Fibroblast of skin of back (primary cell): ENCODE data around the gene NPPA.
A peak's percentile ranks its signal among the peaks of the same experiment; 100 is the strongest.

Experiments used
- DNase-seq: peaks from one replicate; pipeline ENCODE4 v3.0.0-alpha.2; 2013

Gene NPPA

DNA sequence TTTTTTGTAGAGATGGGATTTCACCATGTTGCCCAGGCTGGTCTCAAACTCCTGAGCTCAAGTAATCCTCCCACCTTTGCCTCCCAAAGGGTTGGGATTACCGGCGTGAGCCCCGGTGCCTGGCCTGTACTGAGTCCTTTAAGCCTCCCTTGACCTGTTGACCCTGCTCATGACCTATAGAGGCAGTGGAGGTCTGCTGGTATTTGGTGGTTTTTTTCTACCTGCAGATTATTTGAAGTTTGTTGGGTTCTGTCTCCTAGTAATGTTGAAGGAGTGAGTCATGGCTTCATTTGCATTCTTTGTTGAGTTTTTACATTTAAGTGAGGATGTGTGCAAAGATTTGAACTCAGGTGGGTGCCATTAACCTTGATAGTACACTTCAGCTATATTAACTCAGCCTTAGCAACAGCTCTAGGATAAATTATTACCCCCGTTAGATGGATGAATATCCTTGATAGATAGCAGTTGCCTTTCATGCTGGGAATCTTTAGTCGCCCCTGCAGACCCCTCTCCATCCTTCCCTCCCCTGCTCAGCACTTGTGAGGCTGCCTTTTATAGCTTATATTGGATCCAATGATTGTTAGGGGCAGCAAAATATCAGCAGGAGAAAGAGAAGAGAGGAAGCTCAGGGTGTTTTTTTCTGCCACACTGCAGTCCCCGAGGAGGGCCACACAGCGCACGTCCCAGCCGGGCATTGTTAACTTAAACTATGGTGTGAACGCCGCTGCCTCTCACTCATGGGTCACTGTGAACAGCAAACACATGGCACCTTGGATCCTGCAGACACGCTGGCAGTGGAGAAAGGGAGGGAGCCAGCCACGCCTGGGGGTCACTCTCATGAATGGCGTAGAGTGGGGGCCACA lies 26.0 kb upstream of the NPPA start:
- no peak for DNase-seq

DNA sequence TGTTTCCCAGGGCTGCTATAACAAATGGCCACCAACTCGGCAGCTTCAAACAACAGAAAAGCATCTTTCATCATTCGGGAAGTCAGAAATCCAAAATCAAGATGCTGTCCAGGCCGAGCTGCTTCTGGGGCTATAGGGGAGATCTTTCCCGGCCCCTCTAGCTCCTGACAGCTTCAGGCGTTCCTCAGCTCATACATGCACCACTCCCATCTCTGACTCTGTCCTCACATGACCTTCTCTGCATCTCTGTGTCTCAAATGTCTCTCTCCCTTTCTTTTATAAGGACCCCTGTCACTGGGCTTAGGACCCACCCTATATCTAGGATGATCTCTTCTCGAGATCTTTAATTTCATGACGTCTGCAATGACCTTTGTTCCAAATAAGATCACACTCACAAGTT lies 25.0 kb upstream of the NPPA start:
- no peak for DNase-seq

DNA sequence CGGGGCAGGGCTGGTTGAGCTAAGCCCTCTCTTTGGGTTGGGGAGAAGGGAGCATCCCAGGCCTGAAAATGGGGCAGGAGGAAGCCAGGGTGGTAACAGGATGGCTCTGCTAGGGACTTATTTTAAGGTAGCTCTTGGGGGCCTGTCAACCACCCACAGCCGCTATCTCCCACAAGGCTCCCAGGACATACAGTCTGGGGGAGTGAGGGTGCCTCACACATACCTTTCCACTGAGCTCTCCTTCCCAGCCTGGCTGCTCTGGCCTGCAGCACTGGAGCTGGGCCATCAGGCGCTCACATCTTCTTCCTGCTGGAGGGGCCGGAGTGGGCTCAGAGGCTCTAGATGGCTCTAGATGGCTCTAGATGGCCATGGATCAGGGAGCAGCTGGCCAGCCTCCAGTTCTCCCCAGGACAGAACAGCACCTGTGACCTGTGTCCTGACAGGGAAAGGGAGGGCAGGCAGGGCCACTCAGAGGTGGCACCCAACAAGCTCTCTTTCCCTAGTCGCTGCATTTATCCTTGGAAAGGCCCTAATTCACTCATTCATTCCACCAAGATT lies 22.1 kb upstream of the NPPA start:
- no peak for DNase-seq

DNA sequence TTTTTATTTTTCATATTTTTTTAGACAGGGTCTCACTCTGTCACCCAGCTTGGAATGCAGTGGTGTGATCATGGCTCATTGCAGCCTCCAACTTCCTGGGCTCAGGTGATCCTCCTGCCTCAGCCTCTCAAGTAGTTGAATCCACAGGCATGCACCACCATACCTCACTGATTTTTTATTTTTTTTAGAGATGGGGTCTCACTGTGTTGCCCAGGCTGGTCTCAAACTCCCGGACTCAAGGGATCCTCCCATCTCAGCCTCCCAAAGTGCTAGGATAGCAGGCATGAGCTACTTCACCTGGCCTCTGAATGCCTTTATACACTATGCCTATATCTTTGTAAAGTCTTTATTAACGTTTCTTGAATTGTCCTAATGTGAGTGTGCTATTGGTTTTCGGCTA lies 21.5 kb upstream of the NPPA start:
- DNase-seq, result no peak

DNA sequence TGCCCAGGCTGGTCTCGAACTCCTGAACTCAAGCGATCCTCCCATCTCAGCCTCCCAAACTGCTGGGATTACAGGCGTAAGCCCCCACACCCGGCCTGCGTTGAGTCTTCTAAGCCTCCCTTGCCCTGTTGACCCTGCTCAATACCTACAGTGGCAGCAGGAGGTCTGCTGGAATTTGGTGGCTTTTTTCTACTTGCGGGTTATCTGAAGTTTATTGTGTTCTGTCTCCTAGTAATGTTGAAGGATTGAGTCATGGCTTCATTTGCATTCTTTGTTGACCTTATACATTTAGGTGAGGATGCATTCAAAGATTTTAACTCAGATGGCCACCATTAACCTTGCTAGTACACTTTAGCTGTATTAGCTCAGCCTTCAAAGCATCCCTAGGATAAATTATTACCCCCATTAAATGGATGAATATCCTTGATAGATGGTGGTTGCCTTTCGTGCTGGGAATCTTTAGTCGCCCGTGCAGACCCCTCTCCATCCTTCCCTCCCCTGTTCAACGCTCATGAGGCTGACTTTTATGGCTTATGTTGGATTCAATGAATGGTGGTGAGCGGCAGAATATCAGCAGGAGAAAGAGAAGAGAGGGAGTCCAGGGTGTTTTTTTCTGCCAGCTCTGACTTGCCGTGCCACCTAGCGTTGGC lies 20.9 kb upstream of the NPPA start:
- no peak for DNase-seq

DNA sequence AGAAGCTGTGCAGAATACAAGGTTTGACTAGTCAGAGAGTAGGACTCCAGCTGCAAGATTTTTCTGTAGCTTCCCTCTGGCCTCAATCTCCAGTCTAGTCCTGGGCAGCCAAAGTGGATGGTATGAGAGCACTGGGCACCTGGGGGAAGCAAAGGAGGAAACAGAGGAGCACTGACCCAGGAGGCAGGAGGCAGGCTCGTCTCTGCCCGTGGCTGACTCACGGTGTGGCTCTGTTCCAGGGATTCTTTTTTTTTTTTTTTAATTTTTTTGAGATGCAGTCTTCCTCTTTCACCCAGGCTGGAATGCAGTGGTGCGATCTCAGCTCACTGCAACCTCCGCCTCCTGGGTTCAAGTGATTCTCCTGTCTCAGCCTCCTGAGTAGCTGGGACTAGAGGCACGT lies 15.3 kb upstream of the NPPA start:
- peak; percentile 21 for DNase-seq

DNA sequence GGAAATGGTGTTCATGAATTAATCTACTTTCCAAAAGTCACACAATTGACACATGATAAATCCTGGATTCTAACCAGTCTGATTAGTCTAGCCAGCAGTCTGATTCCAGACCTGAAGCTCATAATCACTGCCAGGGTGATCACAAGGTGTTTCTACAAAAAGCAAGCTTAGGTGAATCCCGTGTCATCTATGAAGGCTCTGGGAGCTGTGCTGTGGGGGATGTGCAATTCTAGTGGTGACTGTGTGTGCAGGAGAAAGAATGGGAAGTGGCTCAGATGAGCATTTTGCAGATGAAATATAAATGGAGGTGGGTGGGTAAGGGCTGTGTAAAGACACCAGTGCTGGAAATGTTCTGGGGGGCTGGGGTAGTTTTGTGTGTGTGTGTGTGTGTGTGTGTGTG lies 13.0 kb upstream of the NPPA start:
- no peak for DNase-seq

DNA sequence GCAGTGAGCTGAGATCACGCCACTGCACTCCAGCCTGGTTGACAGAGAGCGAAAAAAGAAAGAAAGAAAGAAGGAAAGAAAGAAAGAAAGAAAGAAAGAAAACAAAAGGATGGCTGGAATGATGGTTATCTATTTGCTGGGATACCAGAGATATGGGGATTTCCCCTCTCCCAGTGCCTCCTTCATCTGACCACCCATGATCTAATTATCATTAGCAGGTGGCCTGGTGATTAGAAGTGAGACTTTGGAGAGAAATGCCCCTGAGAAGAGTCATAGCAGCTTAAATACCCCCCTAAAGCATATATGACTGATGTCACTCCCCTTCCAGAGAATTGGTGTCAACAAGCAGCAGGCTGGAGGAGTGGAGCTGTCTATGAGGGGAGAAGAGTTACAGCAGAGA lies 12.5 kb upstream of the NPPA start:
- no peak for DNase-seq

DNA sequence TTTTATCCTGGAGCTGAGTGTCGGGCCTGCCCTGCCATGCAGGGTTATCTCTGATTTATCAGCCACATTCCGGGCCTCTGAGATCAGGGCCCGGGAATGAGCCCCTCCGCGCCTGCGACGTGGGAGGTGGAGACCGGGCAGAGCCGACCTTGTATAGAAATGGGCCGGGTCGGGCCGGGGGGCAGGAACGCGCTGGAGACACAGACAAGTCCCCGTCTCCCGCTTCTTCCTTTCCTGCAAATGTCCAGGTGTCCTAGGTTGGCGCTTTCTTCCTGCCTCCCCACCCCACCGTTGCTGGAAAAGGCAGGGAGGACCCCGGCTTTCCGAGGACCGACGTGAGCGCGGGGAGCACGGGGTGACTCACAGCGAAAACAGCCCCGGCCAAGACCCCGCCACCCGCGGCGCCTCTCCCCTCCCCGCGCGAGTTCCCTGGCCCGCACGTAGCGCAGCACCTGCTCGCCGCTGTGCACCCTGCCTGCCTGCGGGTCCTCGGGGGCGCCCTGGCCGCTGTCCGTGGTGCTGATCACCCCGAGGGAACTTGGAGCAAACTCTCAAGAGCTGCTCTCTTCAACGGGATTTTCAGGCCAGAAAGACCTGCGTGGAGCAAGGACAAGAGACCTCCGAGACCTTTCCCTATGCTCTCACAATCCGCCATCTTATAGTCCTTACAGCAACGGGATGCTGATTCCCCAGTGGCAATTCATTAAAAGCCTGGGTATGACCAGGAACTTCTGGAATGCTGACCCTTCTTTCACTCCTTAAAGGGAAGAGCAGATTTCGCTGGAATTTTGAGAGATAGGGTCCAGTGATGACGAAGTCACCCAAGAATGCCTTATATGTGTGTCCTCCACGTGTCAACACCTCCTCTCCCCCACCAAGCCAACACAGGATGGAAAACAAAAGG lies 11.6 kb upstream of the NPPA start:
- DNase-seq, result peak; percentile 70

DNA sequence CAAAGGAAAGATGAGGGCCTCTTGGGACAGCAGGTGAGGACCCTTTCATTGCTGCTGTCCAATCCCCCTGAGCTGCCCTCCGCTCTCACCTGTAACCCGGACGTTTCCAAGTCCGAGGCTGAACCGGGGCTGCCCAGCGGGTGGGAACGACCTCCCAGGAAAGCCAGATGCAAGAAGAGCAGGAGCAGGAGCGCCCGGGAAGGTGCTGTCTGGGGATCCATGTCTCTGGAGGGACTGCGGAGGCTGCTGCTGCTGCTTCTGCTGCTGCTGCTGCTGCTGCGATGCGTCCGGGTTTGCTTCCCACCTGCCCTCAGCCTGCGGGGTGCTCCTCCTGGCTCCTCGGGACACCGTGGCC lies 11.0 kb upstream of the NPPA start, which contains the start of gene NPPB:
TSS of gene NPPB (minus strand) at position 333 of the 355 bp plus-strand sequence. CDS start at position 221, 112 bp downstream.
- DNase-seq, result no peak

DNA sequence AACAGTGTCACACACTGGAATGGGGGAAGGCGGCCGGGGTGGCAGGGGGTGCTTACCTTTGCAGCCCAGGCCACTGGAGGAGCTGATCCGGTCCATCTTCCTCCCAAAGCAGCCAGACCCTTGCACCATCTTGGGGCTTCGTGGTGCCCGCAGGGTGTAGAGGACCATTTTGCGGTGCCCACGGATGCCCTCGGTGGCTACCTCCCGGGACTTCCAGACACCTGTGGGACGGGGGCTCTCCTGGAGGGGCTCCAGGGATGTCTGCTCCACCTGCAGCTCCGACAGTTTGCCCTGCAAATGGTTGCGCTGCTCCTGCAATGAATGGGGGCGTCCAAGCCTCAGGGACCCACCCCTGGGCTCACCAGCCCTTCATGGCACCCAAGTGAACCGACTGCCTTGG lies 10.6 kb upstream of the NPPA start:
- DNase-seq, result no peak

DNA sequence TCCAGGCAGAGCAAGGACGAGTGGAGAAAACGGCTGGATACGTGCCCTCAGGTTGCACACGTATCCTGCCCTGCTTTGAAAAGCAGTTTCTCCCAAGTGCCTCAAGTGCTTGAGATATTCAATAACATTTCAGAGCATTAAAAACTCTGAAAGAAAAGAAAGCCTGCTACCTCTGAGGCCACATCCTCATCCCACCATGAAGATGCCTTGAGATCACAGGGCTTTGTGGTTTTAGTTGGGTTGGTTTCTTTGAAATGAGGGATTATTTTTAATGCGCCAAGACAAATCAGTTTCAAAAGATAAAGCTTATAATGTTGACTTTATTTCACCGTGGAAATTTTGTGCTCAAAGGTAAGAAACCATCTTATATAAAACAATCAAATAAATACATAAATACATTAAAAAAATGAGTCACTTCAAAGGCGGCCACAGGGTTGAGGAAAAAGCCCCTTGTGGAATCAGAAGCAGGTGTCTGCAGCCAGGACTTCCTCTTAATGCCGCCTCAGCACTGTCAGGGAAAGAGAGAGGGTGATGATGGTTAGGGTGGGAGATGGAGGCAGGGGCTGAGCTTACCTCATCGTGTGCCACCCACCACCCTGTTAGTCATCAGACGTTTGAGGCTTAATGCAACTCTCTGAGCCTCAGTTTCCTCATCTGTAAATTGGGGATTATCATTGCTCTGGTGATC lies 9.7 kb upstream of the NPPA start:
- no peak for DNase-seq

DNA sequence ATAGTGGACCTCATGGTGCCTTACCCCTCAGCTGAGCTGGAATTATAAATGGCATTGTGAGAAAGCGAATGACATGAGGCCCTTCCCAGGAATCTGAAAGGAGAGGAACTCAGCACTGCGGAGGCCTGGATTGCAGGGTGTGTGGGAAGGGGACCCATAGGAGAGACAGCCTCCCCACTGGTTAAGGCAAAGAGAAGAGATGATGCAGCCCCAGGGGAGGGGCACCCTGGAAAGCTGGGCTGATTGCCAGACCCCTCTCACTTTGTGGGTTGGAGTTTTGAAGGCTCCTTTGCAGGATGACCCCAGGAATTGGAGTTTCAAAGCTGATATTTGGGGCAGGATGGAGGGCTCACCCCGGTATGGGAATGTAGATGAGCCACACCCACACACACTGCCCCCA lies 9.1 kb upstream of the NPPA start:
- no peak for DNase-seq

DNA sequence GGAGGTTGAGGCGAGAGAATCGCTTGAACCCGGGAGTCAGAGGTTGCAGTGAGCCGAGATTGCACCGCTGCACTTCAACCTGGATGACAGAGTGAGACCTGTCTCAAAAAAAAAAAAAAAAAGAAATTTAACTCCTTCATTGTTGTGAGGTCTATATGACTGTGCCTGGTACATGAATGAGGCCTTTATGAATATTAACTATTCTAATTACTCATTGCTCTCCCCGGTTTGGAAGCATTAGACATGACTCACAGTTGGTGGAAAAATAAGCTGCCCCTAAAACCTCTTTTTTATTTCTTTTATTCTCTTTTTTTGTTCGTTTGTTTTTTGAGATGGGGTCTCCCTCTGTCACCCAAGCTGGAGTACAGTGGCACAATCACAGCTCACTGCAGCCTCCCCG lies 7.8 kb upstream of the NPPA start:
- no peak for DNase-seq

DNA sequence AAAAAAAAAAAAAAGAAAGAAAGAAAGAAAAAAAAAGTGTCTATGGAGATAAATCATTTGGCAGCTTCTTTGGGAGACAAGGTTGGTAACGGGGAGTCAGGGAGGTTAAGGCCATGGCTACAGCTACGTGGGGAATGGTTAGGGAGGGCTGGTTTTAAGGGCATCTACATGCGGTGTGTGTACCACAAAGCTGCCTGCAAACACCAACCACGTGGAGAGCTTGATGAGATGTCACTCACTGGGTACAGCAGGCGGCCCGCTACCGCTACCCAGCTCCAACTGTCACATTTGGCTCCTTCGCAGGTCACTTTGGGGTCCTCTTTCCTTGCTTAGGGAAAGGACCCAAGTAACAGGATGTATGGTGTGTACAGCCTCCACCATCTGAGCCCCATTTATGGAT lies 6.9 kb upstream of the NPPA start:
- no peak for DNase-seq

DNA sequence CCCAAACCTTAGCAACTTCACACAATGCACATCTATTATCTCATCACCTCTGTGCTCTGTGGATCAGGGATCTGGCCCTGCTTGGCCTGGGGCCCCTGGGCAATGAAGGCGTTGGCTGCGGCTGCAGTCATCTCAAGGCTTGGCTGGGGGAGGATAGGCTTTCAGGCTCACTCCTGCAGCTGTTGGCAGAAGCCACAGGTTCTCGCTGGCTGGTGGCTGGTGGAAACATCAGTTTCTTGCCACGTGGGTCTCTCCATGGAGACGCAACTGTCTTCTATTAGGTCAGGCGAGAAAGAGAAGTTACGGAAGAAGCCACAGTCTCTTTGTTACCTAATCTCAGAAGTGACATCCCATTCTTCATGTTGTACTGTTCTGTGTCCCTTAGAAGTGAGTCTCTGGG lies 3.6 kb upstream of the NPPA start:
- DNase-seq, result no peak

DNA sequence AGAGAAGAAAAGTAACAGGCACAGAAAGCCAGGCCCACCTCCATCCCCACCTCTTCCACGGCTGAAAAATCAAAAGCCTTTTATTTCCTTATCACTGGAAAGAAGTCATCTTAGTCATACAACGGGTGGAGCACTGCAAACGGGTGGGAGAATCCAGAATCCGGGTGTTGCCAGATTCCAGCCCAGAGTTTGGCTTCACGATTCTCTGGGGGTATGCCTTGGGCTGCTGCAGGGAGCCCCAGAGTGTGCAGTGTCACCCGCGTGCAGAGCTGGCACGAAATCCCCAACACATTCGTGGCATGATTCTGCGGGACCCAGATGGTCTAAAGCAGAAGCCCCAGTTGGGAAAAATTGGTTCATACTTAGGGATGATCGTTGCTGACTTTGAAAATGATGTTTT lies 2.6 kb upstream of the NPPA start:
- DNase-seq, result no peak

DNA sequence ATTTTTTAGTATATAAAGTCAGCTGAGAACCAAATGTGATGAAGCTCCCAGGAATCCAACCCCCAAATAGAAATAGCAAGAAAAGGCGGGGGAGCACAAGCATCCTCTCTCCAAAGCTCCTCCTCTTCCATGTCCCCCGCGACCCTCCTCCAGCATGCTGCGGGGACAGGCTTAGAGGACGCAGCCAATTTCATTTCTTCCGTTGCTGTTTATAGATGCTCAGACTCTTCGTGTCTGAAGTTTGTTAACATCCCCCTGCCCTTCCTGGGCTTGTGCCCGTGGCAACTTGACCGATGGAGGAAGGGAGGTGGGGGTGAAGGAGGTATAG lies 754 bp upstream of the NPPA start:
- no peak for DNase-seq

DNA sequence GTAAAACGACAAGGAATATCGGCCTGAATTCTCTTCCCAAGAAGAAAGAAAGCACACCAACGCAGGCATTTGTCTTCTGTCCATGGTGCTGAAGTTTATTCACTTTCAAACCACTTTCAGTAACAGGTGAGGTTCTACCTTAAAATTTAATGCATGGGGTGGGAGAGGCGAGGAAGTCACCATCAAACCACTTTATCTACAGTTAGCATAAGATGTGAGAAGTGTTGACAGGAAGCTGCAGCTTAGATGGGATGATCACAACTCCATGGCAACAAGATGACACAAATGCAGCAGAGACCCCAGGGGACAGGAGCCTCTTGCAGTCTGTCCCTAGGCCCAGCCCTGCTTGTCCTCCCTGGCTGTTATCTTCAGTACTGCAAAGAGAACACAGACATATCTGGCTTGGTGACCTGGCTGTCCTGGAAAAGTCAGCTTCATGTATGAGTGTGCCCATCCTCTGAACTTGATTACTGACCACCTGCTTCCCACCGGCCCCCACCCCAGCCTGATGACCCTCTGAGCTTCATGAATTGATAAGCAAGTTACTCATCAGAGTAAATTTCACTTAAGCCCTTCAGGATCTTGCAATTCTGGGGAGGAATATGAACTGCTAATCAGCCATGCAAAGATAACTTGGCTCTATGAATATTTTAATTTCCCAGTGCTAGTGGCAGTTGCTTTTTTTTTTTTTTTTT lies 1.8 kb downstream of the NPPA start:
- DNase-seq, result peak; percentile 17

DNA sequence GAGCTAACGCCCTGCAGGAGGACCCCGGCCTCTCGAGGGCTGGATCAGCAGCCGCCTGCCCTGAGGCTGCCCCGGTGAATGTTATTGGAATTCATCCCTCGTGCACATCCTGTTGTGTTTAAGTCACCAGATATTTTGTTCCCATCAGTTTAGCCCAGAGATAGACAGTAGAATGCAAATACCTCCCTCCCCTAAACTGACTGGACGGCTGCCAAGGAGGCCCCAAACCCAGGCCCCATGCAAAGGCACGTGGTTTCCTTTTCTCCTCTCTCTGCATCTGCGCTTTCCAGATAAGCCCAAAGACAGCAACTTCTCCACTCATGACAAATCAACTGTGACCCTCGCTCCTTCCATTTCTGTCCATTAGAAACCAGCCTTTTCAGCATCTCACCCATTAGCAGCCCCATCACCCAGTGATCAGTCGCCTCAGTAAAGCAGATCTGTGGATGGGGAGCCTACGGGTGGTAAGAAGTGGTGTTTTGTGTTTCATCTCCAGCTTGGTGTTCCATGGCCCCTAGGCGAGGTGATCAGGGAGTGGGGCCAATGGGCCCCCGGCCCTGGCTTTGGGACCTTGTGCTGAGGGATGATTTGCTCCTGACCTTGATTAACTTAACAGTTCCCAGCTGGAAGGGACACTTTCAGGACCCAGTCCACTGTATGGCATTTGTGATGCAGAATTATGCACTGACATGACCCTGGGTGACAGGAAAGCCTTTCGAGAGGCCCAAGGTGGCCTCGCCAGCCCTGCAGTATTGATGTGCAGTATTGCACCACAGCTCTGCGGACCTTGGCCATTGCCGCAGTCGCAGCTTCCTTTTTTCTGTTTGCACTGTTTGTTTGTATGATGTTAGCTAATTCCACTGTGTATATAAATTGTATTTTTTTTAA lies 5.2 kb downstream of the NPPA start:
- DNase-seq, result peak; percentile 30
